Measurements from ENCODE around the gene TTC39C. TPM values are rescaled to one million over a fixed set of nuclear protein-coding genes. Genes with fewer than 3 reads are reported as not detected.

Gene TTC39C
- total RNA-seq, 3 donors from 2014 or later = 8.1 to 14.6 (median 13.2) TPM

GRCh38 chr18:24043403-24043802 is 28.8 kb downstream of the TTC39C start:
- DNase-seq (no peak), ATAC-seq (no peak)
- Histone ChIP-seq H3K36me3 (ENCODE audit: low read depth) (no peaks in the 10 kb centered on the region), H3K9me3 (no peaks in the 10 kb centered on the region), H3K4me3 (no peak overlapping the region), H3K4me1 (ENCODE audit: low read depth) (no peaks in the 10 kb centered on the region)
- TF ChIP-seq, protein P1, sequence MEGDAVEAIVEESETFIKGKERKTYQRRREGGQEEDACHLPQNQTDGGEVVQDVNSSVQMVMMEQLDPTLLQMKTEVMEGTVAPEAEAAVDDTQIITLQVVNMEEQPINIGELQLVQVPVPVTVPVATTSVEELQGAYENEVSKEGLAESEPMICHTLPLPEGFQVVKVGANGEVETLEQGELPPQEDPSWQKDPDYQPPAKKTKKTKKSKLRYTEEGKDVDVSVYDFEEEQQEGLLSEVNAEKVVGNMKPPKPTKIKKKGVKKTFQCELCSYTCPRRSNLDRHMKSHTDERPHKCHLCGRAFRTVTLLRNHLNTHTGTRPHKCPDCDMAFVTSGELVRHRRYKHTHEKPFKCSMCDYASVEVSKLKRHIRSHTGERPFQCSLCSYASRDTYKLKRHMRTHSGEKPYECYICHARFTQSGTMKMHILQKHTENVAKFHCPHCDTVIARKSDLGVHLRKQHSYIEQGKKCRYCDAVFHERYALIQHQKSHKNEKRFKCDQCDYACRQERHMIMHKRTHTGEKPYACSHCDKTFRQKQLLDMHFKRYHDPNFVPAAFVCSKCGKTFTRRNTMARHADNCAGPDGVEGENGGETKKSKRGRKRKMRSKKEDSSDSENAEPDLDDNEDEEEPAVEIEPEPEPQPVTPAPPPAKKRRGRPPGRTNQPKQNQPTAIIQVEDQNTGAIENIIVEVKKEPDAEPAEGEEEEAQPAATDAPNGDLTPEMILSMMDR (IDR thresholded peaks at IDR 0.05) = no peak
- intact Hi-C loops (cut with DNase I, micrococcal nuclease) = no loop called here

GRCh38 chr18:24048261-24048660 is 33.7 kb downstream of the TTC39C start:
- no peak for DNase-seq
- Histone ChIP-seq H3K4me3 (no peak overlapping the region), H3K36me3 (ENCODE audit: low read depth) (no peaks in the 10 kb centered on the region), H3K4me1 (ENCODE audit: low read depth) (peaks cover 9% of the 10 kb centered on the region), H3K9me3 (no peaks in the 10 kb centered on the region)
- no peak for ATAC-seq
- intact Hi-C loops (cut with DNase I, micrococcal nuclease) = no loop called here
- TF ChIP-seq, protein P1 (IDR thresholded peaks at IDR 0.05) = no peak

- TF ChIP-seq, protein P1 (IDR thresholded peaks at IDR 0.05) = no peak
- Histone ChIP-seq H3K4me3 (no peak overlapping the region), H3K36me3 (ENCODE audit: low read depth) (no peaks in the 10 kb centered on the region), H3K4me1 (ENCODE audit: low read depth) (peaks cover 9% of the 10 kb centered on the region), H3K9me3 (no peaks in the 10 kb centered on the region)
- DNase-seq = no peak
- ATAC-seq = no peak
- intact Hi-C loops (cut with DNase I, micrococcal nuclease) = no loop called here
Measured at GRCh38 chr18:24049142-24049541, 34.6 kb downstream of the TTC39C start.

DNA sequence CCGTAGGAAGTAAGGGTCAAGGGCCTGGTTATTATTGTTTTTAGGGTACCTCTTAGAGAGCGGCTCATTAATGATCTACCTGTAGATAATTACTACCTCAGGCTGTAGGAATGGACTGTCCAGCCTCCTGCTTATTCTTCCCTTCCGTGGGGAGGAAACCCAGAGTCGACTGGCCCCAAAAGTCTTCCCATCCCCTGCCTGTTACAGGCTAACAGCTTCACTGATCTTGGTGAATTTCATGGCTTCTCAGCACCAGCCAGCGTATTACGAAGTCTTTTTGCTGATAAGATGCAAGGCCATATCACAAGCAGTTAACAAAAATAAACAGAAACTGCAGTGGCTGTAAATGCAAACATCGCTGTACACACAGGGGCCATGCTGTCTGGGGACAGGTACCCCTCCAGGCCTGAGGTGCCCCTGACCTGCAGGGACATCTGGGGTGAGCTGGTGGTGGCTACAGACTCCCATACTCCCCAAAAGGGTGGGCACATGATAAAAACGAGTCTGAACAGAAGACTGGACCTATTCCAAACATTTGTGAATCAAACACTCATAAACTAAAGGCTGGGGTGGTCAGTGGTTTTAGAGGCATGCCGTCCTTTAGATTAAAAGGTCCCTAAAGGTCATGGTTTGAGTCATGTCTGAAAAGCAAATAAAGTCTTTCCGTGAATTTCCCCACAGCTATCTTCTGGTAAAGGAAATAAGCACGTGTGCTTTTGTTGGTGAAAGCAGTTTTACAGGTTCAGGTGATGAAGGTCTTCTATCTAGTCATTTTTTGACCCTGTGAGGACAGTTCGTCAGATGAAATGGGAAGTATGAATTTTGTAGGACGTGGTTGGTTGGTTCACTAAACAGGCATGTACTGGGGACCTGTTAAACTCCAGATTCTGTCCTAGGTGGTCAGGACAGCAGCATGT is 36.7 kb downstream of the TTC39C start:
- H3K9me3 ChIP-seq = no peaks in the 10 kb centered on the region
- H3K36me3 ChIP-seq (ENCODE audit: low read depth) = no peaks in the 10 kb centered on the region
- peak; percentile 48 for ATAC-seq
- no peak overlapping the region for H3K4me3 ChIP-seq
- intact Hi-C loops (cut with DNase I, micrococcal nuclease) = no loop called here
- no peak for DNase-seq
- H3K4me1 ChIP-seq (ENCODE audit: low read depth) = peaks cover 11% of the 10 kb centered on the region
- TF ChIP-seq, protein P1 (IDR thresholded peaks at IDR 0.05) = no peak

- no peaks in the 10 kb centered on the region for H3K9me3 ChIP-seq
- ATAC-seq = peak; percentile 16
- TF ChIP-seq, protein P1 (IDR thresholded peaks at IDR 0.05) = no peak
- no peak for DNase-seq
- H3K36me3 ChIP-seq (ENCODE audit: low read depth) = no peaks in the 10 kb centered on the region
- H3K4me1 ChIP-seq (ENCODE audit: low read depth) = peaks cover 11% of the 10 kb centered on the region
- H3K4me3 ChIP-seq = no peak overlapping the region
- intact Hi-C loops (cut with DNase I, micrococcal nuclease) = no loop called here
Measured at GRCh38 chr18:24052053-24052452, 37.5 kb downstream of the TTC39C start.

Measured in mucosa of descending colon (tissue), 3 donors.